ENCODE results near the gene OSBP2.

DNA sequence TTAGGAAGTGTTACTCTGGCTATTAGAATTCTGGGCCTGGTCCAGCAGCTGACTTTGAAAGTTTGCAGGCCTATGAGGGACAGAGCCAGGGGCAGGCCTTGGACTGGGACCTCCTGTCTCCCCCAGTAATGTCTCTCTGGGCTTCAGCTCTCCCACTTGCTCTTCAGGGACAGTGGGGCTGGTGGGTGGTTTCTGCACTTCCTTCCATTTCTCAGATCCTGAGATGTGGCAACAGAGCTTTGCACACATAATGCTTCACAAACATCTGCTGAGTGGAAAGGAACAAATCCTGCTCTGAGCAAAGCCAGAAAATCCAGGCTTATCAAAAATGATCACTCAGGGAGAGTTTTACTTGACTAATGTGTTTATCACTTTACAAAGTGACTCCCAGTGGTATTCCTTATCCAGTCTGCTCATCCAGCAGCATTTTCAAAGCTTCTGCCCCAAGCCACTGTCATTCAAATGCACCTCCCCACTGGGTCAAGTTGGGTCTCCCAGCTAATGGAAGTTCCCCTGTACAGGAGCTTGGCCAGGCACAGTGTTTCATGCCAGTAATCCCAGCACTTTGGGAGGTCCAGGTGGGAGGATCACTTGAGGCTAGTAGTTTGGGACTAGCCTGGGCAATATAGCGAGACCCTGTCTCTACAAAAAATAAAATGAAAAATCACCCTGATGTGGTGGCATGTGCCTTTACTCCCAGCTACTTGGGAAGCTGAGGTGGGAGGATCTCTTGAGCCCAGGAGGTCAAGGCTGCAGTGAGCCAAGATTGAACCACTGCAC lies 13.5 kb upstream of the OSBP2 start:
- TF ChIP-seq, protein P1, sequence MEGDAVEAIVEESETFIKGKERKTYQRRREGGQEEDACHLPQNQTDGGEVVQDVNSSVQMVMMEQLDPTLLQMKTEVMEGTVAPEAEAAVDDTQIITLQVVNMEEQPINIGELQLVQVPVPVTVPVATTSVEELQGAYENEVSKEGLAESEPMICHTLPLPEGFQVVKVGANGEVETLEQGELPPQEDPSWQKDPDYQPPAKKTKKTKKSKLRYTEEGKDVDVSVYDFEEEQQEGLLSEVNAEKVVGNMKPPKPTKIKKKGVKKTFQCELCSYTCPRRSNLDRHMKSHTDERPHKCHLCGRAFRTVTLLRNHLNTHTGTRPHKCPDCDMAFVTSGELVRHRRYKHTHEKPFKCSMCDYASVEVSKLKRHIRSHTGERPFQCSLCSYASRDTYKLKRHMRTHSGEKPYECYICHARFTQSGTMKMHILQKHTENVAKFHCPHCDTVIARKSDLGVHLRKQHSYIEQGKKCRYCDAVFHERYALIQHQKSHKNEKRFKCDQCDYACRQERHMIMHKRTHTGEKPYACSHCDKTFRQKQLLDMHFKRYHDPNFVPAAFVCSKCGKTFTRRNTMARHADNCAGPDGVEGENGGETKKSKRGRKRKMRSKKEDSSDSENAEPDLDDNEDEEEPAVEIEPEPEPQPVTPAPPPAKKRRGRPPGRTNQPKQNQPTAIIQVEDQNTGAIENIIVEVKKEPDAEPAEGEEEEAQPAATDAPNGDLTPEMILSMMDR (IDR thresholded peaks at IDR 0.05), result no peak
- TF ChIP-seq POLR2A (IDR thresholded peaks at IDR 0.05), result no peak
